ENCODE results near the gene WDR45B.

Gene WDR45B

DNA sequence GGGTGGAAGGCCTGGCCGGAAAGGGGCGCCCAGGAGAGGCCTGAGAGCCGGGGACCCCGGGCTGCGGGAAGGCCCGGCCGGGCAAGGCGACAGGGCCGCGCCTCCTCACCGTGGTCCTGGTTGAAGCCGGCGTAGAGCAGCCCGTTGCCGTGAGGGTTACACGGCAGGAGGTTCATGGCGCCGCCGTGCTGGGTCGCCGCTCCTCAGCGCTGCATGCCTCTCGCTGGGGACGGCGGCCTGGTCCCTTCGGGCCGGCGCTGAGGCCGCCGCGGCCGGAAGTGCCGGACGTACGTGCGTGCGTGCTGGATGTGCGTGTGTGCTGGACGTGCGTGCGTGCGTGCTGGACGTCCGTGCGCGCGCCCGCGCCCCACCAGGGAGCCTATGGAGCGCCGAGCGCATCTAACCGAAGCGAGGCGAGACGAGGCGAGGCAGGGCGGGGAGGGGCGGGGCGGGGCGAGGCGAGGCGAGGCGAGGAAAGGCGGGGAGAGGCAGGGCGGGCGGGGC lies at the start of gene WDR45B:
TSS of gene WDR45B (minus strand) at position 280 of the 504 bp plus-strand sequence. CDS start at position 176, 104 bp downstream.
- peak; percentile 68 for DNase-seq (ENCODE audit: low read depth)

DNA sequence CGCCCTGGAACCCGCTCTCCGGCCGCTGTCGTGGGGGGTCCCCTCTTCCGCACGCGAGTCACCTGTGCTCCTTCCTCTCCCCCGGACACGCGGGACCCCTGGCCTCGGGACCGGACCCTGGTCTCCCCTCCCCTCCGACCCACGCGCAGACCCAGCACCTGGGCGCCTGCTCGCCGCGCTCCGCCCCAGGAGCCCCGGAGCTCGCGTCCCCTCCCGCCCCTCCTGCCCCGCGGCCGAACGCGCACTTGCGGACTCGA lies 49.5 kb upstream of the WDR45B start:
- no peak for DNase-seq (ENCODE audit: low read depth)

DNA sequence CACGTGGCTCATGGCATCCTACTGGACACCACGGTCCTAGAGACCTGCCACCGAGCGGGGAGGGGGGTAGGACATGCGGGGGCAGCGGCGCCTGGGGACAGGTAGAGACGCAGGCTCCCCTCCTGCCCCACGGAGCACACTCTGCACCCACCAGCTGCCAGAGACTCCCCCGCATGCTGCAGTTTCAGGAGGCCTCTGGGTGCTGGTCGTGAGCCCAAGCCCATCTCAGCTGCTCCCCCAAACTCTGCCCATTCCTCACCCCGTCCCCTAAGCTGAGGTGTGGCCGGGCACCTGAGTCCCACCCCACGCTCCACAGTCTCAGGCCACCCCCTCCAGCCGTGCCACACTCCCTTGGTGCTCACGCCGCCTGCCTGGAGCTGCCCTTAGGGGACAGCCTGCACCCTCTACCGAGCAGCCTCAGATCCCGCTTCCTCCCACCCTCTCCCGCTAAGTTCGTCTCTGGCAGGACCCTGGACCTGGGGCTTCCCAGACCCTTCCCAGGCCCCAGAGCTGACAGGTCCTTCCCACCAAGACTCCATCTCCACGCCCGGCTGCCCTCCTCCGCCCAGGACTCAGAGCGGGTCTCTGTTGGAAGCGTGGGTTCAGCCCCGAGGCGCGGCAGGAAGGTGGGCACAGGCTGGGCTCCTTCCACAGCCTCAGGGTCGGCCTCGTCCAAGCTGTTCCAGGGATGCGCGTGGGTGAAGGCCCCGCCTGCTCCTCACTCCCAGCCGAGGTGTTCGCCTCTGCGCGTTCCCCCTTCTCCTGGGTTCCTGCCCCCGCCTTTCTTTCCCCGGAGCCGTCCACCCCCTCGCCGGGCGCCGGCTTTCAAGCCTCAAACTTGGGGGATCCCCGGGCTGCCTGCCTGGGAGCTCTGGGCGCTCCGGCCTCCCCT lies 48.9 kb upstream of the WDR45B start:
- DNase-seq (ENCODE audit: low read depth) = no peak

DNA sequence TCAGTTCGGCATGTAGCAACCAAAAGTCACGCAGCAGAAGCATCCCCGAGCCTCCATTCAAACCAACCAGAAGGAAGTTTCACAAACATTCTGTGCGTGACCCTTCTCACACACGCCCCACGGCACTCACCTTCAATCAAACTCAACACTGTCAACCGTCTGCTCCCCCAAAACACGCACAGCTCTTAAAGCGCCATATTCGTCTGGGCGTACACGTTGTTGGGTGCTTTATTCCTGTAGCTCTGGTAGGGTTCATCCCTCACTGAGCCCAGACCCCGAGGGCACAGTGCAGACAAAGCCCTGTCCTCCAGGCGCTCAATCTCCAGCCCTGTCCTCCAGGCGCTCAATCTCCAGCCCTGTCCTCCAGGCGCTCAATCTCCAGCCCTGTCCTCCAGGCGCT lies 48.0 kb upstream of the WDR45B start:
- DNase-seq (ENCODE audit: low read depth) = no peak

DNA sequence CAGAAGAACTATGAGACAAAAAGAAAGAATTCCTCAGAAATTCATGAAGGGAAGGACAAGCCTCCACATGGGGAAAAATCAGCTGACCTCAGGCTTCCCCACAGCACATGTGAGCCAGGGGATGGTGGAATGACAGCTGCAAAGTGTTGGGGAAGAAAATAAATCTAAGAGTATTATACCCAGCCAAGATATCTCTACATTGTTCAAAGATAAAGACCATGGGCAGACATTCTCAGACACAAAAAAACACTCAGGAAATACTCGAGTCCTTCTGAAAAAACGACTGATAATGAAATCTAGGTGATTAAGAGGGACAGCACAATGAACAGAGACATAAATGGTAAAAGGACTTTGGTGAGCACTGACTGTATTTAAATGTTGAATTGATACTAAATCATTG lies 46.4 kb upstream of the WDR45B start:
- no peak for DNase-seq (ENCODE audit: low read depth)

DNA sequence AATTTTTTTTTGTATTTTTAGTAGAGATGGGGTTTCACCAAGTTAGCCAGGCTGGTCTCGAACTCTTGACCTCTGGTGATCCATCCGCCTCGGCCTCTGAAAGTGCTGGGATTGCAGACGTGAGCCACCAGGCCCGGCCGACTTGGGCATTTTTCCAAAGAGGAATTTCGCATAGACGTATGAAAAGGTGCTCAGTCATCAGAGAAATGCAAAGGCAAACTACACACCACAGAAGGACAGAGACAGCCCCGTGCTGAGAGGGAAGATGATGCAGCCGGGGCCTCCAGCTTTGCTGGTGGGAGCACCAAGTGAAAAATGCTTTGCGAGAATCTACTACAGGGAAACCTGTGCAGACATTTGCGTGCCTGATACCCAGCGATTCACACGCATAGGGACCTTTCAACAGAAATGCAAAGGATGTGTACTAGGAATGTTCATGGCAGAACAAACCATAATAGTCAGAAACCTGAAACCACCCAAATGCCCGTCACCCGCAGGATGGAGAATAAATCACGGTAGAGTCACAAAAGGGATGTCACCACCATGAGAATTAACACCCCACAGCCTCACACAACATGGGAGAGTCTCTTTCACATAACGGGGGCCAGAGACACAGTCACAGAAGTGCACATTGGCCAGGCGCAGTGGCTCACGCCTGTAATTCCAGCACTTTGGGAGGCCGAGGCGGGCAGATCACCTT lies 45.1 kb upstream of the WDR45B start:
- DNase-seq (ENCODE audit: low read depth) = no peak

DNA sequence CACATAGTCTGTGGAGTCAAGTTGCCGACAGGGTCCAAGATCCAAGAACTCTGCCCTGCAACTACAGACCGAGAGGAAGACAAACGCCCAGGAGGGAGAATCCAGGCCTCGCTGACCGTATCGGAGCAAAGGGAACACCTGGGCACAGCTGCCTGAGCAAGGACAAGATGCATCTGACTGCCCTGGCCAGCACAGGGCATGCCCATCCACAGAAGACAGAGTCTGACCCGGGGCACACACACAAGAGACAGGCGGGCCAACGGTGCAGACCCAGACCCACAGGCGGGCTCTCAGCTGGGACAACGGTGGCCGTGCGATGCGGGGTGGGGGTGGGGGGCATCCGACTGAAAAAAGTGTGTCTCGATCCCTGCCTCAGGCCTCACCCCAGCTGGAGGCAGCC lies 44.0 kb upstream of the WDR45B start:
- DNase-seq (ENCODE audit: low read depth) = no peak

DNA sequence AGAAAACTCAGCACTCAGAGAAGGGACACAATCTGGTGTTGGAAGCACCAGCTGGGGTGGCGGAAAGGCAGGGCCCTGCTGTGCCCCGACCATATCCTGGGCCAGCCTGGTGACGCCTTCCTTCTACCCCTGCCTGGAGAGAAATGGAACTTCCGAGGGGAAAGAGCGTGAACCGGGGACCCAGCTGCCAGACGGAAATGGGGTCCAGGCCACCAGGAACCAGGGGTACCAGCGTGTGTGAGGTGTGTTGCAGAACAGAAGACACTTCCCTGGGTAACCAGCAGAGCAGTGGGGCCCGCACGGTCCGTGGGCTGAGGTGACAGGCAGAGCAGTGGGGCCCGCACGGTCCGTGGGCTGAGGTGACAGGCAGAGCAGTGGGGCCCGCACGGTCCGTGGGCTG lies 43.5 kb upstream of the WDR45B start:
- DNase-seq (ENCODE audit: low read depth) = no peak

DNA sequence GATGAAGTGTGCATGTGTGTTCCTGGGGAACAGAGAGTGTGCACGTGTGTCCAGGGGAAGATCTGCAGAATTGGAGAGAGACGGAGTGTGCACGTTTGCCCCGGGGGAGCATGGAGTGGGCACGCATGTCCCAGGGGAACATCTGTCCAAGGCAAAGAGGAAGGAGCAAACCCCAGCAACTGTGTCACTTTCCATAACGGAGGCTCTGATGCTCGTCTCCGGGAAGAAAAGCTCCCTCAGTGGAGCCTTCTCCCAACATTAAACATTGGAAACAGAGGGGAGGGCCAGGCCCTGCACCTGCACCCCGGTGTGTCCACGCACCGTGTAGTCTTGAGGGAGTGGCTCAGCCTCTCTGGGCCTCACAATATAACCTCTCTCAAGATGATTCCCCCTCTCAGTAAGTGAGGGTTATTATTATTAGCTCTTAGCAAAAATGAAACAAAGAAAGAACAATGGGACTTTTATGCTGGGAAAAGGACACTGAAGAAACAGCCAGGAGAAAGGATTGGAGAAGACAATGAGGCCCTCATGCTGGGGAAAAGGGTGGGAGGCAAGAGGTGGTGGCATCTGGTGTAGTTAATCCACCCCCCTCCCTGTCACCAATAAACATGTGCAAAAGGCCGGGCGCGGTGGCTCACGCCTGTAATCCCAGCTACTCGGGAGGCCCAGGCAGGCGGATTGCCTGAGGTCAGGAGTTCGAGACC lies 42.7 kb upstream of the WDR45B start:
- DNase-seq (ENCODE audit: low read depth) = no peak

DNA sequence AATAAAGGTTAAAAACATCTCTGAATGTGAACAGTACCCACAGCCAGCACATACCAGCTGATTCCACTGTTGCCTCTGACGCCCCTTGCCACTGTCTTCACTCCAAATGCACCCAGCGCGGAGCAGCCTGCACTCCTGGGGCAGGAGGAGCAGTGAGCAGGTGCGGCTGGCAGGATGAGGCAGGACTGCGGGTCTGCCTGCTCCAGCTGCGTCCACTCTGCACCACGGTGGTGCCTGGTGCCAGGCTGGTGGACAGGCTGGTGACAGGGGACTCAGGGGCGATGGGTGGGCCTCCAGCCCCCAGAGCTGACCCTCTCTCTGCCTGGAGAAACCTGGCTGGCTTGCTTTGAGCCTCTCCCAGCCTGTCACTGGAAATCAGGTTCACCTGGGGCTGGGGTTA lies 40.8 kb upstream of the WDR45B start:
- DNase-seq (ENCODE audit: low read depth) = no peak

DNA sequence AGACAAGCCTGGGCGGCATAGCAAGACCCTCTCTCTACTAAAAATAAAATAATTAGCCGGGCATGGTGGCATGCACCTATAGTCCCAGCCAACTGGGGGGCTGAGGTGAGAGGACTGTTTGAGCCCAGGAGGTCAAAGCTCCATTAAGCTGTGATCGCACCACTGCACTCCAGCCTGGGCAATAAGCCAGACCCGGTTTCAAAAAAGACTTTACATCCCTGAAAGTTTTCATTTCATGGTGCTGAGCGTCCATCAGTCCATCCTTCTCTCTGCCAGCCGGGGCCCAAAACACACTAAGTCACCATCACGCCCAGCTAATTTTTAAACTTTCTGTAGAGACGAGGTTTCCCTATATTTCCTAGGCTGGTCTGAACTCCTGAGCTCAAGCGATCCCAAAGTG lies 39.6 kb upstream of the WDR45B start:
- DNase-seq (ENCODE audit: low read depth) = no peak

DNA sequence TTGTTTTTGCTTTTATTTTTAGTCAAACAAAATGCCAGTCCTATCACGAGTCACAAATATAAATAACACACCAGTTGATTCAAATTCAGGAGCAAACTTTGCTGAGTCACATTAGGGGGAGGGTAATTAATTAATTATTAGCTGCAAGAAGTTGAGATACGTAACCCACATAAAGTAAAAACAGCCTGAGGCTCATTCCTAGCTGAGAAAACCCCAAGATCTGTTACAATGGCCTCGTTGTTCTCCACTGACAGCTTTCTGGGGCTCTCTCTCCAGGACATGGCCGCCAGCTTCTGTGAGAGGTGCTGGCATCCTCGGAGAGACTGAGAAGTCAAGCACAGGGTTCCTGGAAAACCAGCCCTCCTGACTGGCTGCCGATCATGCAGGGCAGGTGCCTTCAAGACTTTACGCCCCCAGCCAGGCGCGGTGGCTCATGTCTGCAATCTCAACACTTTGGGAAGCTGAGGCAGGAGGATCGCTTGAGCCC lies 39.2 kb upstream of the WDR45B start:
- DNase-seq (ENCODE audit: low read depth) = no peak

DNA sequence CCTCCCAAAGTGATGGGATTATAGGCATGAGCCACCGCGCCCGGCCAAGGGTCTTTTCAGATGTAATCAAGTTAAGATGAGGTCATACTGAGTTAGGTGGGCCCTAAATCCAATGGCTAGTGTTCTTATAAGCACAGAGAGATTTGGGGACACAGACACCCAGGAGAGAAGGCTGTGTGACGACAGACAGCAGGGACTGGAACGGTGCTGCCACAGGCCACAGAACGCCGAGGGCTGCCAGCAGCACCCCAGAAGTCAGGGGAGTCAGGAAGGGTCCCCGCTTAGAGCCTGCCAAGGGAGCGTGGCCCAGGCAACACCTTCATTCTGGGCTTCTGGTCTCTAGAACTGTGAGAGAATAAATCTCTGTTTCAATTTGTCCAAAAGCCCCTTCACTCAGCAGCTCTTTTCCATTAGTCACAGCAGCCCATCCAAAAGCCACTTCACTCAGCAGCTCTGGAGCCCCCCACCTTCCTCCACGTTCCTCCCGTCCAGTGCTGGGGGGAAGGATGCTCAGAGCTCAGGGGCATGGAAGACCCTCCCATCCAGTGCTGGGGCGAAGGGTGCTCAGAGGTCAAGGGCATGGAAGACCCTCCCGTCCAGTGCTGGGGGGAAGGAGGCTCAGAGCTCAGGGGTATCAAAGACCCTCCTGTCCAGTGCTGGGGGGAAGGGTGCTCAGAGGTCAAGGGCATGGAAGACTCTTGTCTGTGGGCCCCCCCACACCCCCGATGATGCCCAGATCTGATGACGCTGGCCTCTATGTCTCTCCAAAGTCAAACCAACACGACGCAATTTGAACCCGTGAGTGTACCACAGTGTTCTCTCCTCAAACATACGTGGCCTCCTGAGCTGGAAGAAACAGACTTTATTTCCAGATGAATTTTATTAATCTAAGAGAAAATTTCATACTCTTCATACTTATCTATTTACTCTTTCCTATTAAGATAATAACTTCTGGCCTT lies 38.4 kb upstream of the WDR45B start:
- no peak for DNase-seq (ENCODE audit: low read depth)

DNA sequence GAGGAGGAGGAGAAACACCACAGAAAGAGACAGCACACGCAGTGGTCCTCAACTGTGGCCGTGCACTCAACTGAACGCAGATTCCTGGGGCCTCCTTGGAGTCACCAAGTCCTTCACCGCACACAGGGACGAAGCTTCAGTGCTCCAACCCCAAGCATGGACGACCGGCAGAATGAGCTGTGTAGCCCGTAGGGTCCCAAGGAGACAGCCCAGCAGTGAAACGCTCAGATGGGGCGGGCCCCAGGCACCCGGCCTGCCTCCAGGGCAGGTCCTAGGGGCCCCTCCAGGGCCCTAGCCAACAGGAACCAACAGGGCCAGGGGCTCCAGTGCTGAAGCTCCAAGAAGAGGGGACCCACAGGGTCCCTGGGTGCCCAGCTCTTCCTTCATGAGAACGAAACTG lies 37.0 kb upstream of the WDR45B start:
- DNase-seq (ENCODE audit: low read depth) = no peak

DNA sequence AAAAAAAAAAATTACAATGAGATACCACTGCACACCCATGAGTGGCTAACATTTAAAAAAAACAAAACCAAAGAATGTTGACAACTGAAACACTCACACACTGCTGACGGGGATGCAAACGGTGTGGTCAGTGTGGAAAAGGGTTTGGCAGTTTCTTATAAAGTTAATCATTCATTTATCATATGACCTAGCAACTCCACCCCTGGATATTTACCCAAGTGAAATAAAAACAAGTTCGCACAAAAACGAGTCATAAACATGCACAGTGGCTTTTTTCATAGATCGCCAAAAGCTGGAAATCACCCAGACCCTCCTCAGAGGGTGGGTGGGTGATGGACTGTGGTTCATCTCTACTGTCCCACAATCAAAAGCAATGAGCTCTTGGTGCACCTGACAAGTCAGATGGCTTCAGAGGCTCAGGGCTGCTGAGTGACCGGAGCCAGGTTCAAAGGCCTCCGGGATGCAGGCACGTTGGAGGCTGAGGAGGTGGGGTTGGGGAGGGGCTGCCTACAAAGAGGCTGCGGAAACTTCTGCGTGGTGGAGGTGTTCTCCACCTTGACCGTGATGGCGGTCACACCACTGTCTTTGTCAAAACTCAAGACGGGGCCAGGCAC lies 36.1 kb upstream of the WDR45B start:
- no peak for DNase-seq (ENCODE audit: low read depth)

DNA sequence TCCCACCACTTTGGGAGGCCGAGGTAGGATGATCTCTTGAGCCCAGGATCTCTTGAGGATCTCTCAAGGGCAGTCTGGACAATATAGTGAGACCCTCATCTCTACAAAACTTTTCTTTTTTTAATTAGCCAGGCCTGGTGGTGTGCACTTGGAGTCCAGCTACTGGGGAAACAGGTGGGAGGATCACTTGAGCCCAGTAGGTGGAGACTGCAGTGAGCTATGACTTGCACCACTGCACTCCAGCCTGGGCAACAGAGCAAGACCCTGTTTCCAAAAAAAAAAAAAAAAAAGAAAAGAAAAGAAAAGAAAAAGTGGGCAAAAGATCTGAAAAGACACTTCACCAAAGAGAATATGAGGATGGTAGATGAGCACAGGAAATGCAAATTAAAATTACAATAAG lies 35.3 kb upstream of the WDR45B start:
- no peak for DNase-seq (ENCODE audit: low read depth)

DNA sequence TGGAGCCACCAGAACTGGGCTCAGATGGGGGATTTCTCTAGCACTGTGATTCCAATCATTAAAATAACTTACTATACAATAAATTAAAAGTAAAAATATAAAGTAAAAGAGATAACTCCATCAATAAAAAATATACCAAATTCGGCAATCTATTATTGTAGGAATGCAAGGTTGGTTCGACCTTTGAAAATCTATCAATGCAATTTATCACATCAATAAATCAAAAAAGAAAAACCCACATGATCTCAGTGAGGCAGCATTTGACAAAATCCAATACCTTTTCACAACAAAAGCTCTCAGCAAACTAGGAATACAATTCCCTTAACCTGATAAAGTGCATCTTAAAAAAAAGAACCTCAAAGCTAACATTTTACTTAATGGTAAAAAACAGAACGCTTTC lies 33.3 kb upstream of the WDR45B start:
- DNase-seq (ENCODE audit: low read depth) = no peak

DNA sequence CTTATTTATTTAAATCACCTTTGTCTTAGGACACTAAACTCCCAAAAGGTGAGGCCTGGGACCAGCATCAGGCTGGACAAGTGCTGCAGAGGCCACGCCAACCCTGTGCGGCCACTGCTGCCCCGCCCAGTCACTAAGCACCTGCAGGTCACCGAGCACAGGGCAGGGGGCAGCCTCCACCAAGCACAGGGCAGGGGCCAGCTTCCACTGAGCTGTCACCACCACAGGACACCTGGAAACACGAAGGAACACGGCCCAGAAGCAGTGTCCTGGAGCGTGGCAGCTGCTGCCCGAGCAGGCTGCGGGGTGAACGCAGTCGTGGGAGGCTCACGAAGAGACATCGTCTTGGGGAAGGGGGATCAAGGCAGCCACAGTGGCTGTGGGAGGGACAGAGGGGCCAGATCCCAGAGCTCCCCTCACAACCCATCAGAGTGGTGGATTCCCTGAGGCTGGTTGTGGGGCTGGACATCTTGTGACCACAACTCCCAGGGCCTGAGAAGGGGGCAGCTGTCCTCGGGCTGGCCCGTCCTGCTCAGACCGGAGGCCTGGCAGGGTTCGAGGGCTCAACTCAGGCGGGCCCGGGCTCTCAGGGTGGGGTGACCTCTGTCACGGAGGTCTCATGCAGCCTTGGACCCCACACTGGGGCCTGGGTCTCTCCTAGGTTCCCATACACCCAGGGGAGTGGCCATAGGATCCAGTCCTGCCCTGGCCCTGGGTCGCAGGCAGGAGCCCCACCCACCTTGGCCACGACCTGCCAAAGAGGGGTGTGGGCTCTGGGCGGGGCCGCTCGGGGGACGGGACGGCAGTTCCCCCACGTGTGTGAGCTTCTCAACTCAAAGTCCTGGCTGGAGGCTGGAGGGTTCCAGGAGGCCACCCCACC lies 31.6 kb upstream of the WDR45B start:
- no peak for DNase-seq (ENCODE audit: low read depth)

DNA sequence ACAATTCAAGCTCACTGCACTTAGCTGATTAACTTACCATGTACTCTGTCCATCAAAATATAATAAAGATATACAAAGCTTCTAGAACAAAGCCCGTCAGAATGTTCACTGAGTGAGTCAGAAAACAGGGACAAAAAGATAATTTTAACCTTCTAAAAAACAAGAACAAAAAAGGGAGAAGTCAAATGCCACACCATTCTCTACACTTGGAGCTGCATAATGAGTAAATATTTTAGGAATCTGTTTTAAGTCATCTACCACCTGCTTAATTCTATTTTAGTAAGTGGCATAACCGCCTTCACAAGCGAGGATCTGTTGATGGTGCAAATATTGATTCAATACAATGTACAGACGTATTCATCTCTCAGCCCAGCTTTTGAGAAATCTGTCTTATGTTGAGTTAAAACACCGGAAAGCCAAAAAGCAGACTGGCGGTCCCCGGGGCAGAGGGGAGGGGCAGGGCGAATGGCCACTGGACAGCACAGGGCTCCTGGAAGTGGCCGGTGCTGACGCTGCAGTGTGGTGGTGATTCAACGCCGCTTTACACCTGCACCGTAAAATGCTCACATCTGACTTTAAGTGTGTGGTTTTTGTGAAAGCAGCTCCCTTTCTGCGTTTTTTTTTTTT lies 30.1 kb upstream of the WDR45B start:
- DNase-seq (ENCODE audit: low read depth) = no peak

Measured in stimulated activated CD8-positive, alpha-beta memory T cell treated with anti-CD3 and anti-CD28 coated beads, Interleukin-12 subunit alpha, Interleukin-12 subunit beta, amount 100 ng/mL, for 1 hour (primary cell).